Retinal pigment epithelial cell (primary cell): ENCODE measurements around the gene SCAANT1.

Experiments
- DNase-seq: peaks from one replicate; pipeline ENCODE4 v3.0.0-alpha.2; 2010; ENCODE audit warnings: low read depth
- H3K4me3 ChIP-seq: 2 replicates; pipeline ENCODE4 v1.5.1; 2011; ENCODE audit warnings: mild to moderate bottlenecking, low read length, control low read depth, moderate library complexity
- TF ChIP-seq, protein P1 (sequence below): conservative IDR thresholded peaks from 2 replicates; pipeline ENCODE4 v1.5.1; 2011; ENCODE audit warnings: low read depth, low read length, control low read depth, inconsistent platforms

Gene SCAANT1

DNA sequence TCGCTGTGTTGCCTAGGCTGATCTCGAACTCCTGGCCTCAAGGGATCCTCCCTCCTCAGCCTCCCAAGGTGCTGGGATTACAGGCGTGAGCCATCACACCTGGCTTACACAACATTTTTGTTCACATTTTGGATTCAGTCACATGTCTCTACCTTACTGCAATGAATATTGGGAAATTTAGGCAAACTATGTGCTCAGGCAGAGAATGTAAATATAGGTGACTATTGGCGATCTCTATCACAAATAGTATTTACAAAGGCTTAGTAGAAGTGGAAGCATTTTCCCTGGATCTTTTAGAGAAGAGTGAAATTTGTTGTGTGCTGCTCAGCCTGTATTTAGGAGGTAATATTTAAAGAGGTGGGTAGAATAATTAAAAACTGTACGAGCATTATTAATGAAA is 20.7 kb downstream of the SCAANT1 start:
- no peak for DNase-seq
- TF ChIP-seq, protein P1, sequence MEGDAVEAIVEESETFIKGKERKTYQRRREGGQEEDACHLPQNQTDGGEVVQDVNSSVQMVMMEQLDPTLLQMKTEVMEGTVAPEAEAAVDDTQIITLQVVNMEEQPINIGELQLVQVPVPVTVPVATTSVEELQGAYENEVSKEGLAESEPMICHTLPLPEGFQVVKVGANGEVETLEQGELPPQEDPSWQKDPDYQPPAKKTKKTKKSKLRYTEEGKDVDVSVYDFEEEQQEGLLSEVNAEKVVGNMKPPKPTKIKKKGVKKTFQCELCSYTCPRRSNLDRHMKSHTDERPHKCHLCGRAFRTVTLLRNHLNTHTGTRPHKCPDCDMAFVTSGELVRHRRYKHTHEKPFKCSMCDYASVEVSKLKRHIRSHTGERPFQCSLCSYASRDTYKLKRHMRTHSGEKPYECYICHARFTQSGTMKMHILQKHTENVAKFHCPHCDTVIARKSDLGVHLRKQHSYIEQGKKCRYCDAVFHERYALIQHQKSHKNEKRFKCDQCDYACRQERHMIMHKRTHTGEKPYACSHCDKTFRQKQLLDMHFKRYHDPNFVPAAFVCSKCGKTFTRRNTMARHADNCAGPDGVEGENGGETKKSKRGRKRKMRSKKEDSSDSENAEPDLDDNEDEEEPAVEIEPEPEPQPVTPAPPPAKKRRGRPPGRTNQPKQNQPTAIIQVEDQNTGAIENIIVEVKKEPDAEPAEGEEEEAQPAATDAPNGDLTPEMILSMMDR = no peak
- no peak overlapping the region for H3K4me3 ChIP-seq

DNA sequence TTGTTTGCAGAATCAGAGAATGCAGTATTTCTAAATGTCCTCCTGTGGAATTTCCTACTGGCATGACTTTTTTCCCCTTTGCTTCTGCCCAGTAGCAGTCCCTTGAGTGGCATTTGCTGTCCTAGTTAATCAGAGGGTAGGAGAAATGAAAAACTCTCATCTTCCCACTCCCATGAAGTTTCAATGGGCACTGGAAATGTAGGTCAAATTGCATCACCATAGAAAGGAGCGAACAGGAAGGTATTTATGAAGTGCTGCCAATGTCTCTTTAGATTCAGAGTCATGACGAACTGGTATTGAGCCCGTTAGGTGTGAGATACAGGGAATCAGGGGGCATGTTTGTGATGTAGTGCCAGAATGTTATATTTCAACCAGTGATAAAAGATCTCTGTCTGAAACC is 25.3 kb downstream of the SCAANT1 start:
- H3K4me3 ChIP-seq = no peak overlapping the region
- no peak for DNase-seq
- TF ChIP-seq, protein P1 = no peak

GRCh38 chr3:63880653-63881052 is 31.5 kb downstream of the SCAANT1 start:
- TF ChIP-seq, protein P1 = no peak
- DNase-seq = no peak
- no peak overlapping the region for H3K4me3 ChIP-seq

- no peak overlapping the region for H3K4me3 ChIP-seq
- no peak for DNase-seq
- TF ChIP-seq, protein P1 = no peak
Measured at GRCh38 chr3:63878394-63879060, 33.7 kb downstream of the SCAANT1 start.

DNA sequence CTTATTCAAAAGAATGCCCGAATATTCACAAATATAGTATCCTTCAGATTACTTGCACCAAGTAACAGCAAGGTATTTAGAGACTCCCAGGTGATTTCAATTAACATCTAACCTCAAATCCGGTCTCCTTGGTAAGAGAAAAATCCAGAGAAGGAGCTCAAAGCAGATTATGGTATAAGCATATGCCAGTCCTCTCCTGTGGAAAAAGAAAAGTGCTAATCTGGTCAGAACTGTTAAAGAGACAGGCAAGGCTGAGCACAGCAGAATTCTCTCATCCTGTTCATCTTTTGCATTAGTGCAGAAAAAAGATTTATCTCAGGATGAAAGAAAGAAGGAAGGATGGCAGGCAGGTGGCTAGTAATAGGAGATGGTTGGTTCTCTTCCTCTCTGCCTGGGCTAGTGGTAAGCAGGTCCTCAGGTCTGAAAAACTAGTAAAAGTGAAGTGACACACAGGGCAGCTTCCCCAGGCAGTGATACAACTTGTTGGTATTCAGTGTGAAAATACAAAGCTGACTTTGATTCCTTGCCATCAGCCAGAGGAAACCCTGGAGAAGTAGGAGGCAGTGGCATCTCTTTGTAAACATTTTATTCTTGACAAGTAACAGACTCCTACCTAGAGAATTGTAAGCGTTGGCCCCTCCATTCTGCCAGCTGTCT is 34.3 kb downstream of the SCAANT1 start:
- TF ChIP-seq, protein P1 = no peak
- H3K4me3 ChIP-seq = no peak overlapping the region
- no peak for DNase-seq

DNA sequence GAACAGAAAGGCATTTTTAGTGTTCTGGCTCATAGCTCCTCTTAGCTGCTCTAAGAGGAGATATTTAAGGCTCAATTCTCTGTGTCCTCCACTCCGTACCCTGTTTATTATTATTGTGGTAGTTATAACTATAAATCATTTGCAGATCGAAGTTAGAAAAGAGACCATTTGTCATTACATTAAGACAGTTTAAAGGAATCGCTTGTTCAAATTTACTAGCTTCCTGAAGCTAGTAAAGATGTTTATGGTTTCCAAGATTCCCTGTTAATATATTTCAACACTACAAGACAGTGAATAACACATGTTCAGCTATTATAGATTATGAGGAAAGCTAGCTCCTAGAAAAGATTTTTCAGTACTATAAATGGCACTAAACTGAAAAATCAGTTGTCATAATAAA is 35.9 kb downstream of the SCAANT1 start:
- TF ChIP-seq, protein P1 = no peak
- H3K4me3 ChIP-seq = no peak overlapping the region
- DNase-seq = no peak

- DNase-seq = no peak
- TF ChIP-seq, protein P1 = no peak
- no peak overlapping the region for H3K4me3 ChIP-seq
Measured at GRCh38 chr3:63875510-63875909, 36.7 kb downstream of the SCAANT1 start.
